IMR-90 (cell line): ENCODE results near the gene HOXB2. TPM values are rescaled to one million over a fixed set of nuclear protein-coding genes. Genes with fewer than 3 reads are reported as not detected.

Source experiments
- ATAC-seq: fragments of 200-7000 bp; cut with Tn5 transposase; 2 replicates; pipeline ENCODE4 v1.9.1; 2020; ENCODE audit warnings: low read depth, mild to moderate bottlenecking, moderate library complexity
- BruUV-seq: library from RNA; stranded (reverse); fragments of 400-500 nt; replicated peaks from 2 replicates; lab custom pipeline; 2021; lab: Mats Ljungman, UMichigan
- CTCF ChIA-PET: fragments of 300-600 bp; formaldehyde crosslinking; extraction: SDS; loops from one replicate; lab custom pipeline; 2021; ENCODE audit warnings: antibody characterized with exemption; lab: Yijun Ruan, JAX
- POLR2A ChIA-PET: fragments of 300-600 bp; sonication (Branson Sonifier 250); formaldehyde crosslinking; loops from one replicate; lab custom pipeline; 2022; ENCODE audit warnings: antibody characterized with exemption; ENCODE audit not compliant: unreplicated experiment; lab: Charles Lee
- DNase-seq: peaks from one replicate; pipeline ENCODE4 v3.0.0; 2013
- H2AFZ ChIP-seq: replicated peaks from 2 replicates; pipeline ENCODE3; 2013; ENCODE audit warnings: low read length, mild to moderate bottlenecking; ENCODE audit not compliant: poor library complexity
- H2AK5ac ChIP-seq: 2 replicates; pipeline ENCODE4 v1.6.1; 2013; ENCODE audit warnings: low read depth, low read length, inconsistent platforms
- H2AK9ac ChIP-seq: replicated peaks from 2 replicates; pipeline ENCODE3; 2013; ENCODE audit warnings: mild to moderate bottlenecking, low read depth, low read length, moderate library complexity; ENCODE audit not compliant: poor library complexity
- H2BK120ac ChIP-seq: 2 replicates; pipeline ENCODE4 v1.6.1; 2013; ENCODE audit warnings: low read depth, low read length, inconsistent platforms
- H2BK15ac ChIP-seq: 3 replicates; pipeline ENCODE4 v1.6.1; 2013; ENCODE audit warnings: low read depth, low read length, inconsistent platforms
- H2BK20ac ChIP-seq: 2 replicates; pipeline ENCODE4 v1.6.1; 2013; ENCODE audit warnings: low read depth, mild to moderate bottlenecking, inconsistent platforms, low read length, moderate library complexity
- H2BK5ac ChIP-seq: 2 replicates; pipeline ENCODE4 v1.6.1; 2013; ENCODE audit warnings: mild to moderate bottlenecking, low read depth, low read length, inconsistent platforms; ENCODE audit not compliant: poor library complexity, severe bottlenecking
- H3K14ac ChIP-seq: replicated peaks from 2 replicates; pipeline ENCODE4 v1.6.1; 2013; ENCODE audit warnings: low read depth, low read length, inconsistent platforms
- H3K18ac ChIP-seq: 2 replicates; pipeline ENCODE4 v1.6.1; 2013; ENCODE audit warnings: low read depth, low read length, control low read depth
- H3K23ac ChIP-seq: 2 replicates; pipeline ENCODE4 v1.6.1; 2013; ENCODE audit warnings: low read depth, low read length, inconsistent platforms
- H3K27ac ChIP-seq: 2 replicates; pipeline ENCODE4 v1.5.1; 2013; ENCODE audit warnings: mild to moderate bottlenecking, control low read depth, low read length; ENCODE audit not compliant: insufficient read depth
- H3K27me3 ChIP-seq: 2 replicates; pipeline ENCODE4 v1.6.1; 2013; ENCODE audit warnings: low read length; ENCODE audit not compliant: control insufficient read depth, insufficient read depth
- H3K36me3 ChIP-seq: 2 replicates; pipeline ENCODE4 v1.6.1; 2013; ENCODE audit warnings: low read length, mixed read lengths; ENCODE audit not compliant: control insufficient read depth, insufficient read depth
- H3K4ac ChIP-seq: 2 replicates; pipeline ENCODE4 v1.6.1; 2013; ENCODE audit warnings: low read depth, low read length, inconsistent platforms
- H3K4me1 ChIP-seq: 2 replicates; pipeline ENCODE4 v1.6.1; 2013; ENCODE audit warnings: low read length, mixed read lengths; ENCODE audit not compliant: control insufficient read depth, insufficient read depth
- H3K4me2 ChIP-seq: 2 replicates; pipeline ENCODE4 v1.6.1; 2013; ENCODE audit warnings: low read depth, mild to moderate bottlenecking, control low read depth, low read length, moderate library complexity
- H3K4me3 ChIP-seq: 2 replicates; pipeline ENCODE4 v1.5.1; 2013; ENCODE audit warnings: low read depth, mild to moderate bottlenecking, control low read depth, low read length, moderate library complexity; ENCODE audit not compliant: insufficient read depth
- H3K56ac ChIP-seq: 2 replicates; pipeline ENCODE4 v1.6.1; 2013; ENCODE audit warnings: low read length, inconsistent platforms; ENCODE audit not compliant: insufficient read depth; ENCODE audit errors: extremely low read depth
- H3K79me1 ChIP-seq, 2 experiments: 2 replicates each; pipeline ENCODE4 v1.6.1; 2013; ENCODE audit warnings: low read length in 2 of 2, inconsistent platforms in 1 of 2, low read depth in 1 of 2
- H3K9ac ChIP-seq: 2 replicates; pipeline ENCODE4 v1.6.1; 2013; ENCODE audit warnings: low read depth, low read length, control low read depth
- H3K9me1 ChIP-seq: 2 replicates; pipeline ENCODE4 v1.6.1; 2013; ENCODE audit warnings: low read length, inconsistent platforms; ENCODE audit not compliant: insufficient read depth
- H3K9me3 ChIP-seq: 2 replicates; pipeline ENCODE4 v1.6.1; 2013; ENCODE audit warnings: low read length; ENCODE audit not compliant: control insufficient read depth, insufficient read depth
- H4K20me1 ChIP-seq: 2 replicates; pipeline ENCODE4 v1.6.1; 2013; ENCODE audit warnings: low read length, inconsistent platforms; ENCODE audit not compliant: insufficient read depth
- H4K5ac ChIP-seq: 2 replicates; pipeline ENCODE4 v1.6.1; 2013; ENCODE audit warnings: mild to moderate bottlenecking, low read depth, low read length, control low read depth
- H4K8ac ChIP-seq, 2 experiments: 2 replicates each; pipeline ENCODE4 v1.6.1; 2013; ENCODE audit warnings: low read depth in 2 of 2, low read length in 2 of 2, control low read depth in 1 of 2, inconsistent platforms in 1 of 2
- H4K91ac ChIP-seq: 2 replicates; pipeline ENCODE4 v1.6.1; 2013; ENCODE audit warnings: low read depth, low read length, inconsistent platforms; ENCODE audit not compliant: insufficient read depth
- BHLHE40 ChIP-seq: fragments of 150-350 bp; IDR thresholded peaks from 2 replicates; pipeline ENCODE4 v1.6.1; 2016; ENCODE audit warnings: mild to moderate bottlenecking, low read depth, low read length
- CHD1 ChIP-seq: IDR thresholded peaks from 2 replicates; pipeline ENCODE4 v1.6.1; 2012; ENCODE audit warnings: low read depth, low read length, improper control_type of control experiment
- FOS ChIP-seq: fragments of 150-350 bp; IDR thresholded peaks from 2 replicates; pipeline ENCODE4 v1.6.1; 2016; ENCODE audit warnings: low read depth, low read length
- MAFK ChIP-seq: IDR thresholded peaks from 2 replicates; pipeline ENCODE4 v1.6.1; 2012; ENCODE audit warnings: low read depth, low read length, improper control_type of control experiment
- MAZ ChIP-seq: IDR thresholded peaks from 2 replicates; pipeline ENCODE4 v1.6.1; 2012; ENCODE audit warnings: low read depth, mild to moderate bottlenecking, low read length, improper control_type of control experiment, moderate library complexity, borderline replicate concordance
- MXI1 ChIP-seq: IDR thresholded peaks from 2 replicates; pipeline ENCODE4 v1.6.1; 2012; ENCODE audit warnings: low read depth, mild to moderate bottlenecking, low read length, moderate library complexity, borderline replicate concordance
- NFE2L2 ChIP-seq: fragments of 150-350 bp; IDR thresholded peaks from 2 replicates; pipeline ENCODE4 v1.6.1; 2016; ENCODE audit warnings: low read depth, mild to moderate bottlenecking, low read length
- POLR2A ChIP-seq: IDR thresholded peaks from 2 replicates; pipeline ENCODE4 v1.6.1; 2012; ENCODE audit warnings: mild to moderate bottlenecking, low read depth, low read length
- RAD21 ChIP-seq: IDR thresholded peaks from 2 replicates; pipeline ENCODE4 v1.6.1; 2012; ENCODE audit warnings: low read length, improper control_type of control experiment
- RCOR1 ChIP-seq: IDR thresholded peaks from 2 replicates; pipeline ENCODE4 v1.6.1; 2012; ENCODE audit warnings: mild to moderate bottlenecking, low read length, improper control_type of control experiment; ENCODE audit not compliant: insufficient replicate concordance
- SMC3 ChIP-seq: fragments of 150-350 bp; IDR thresholded peaks from 2 replicates; pipeline ENCODE4 v1.6.1; 2016; ENCODE audit warnings: low read depth, mild to moderate bottlenecking, antibody characterized with exemption, low read length, moderate library complexity
- WGBS, 2 experiments: methylation state at CpG; one replicate each; pipeline versions ENCODE4 v1.1.5 to v1.1.7; 2013; ENCODE audit warnings: missing lambda C conversion rate in 2 of 2; ENCODE audit not compliant: insufficient read length in 1 of 2; ENCODE audit errors: extremely low coverage in 2 of 2; 5-methylcytosine and 5-hydroxymethylcytosine counted together
- dilution Hi-C: fragments of 300-500 bp; cut with HindIII; formaldehyde crosslinking; loops from one replicate; pipeline ENCODE4 v1.14.3; 2018; ENCODE audit warnings: low sequenced_read_pairs; ENCODE audit not compliant: unreplicated experiment
- in situ Hi-C: fragments of 300-500 bp; cut with MboI; formaldehyde crosslinking; loops from 3 replicates; pipeline ENCODE4 v1.14.3; 2019; ENCODE audit warnings: low sequenced_read_pairs, inconsistent platforms, mixed read lengths
- intact Hi-C: fragments of 100-400 bp; cut with micrococcal nuclease; formaldehyde crosslinking; loops from 2 replicates; pipeline ENCODE4 v1.10.0; 2022
- polyA plus RNA-seq, 3 experiments: library from polyadenylated mRNA; depleted of rRNA; stranded (reverse); fragments of >200 nt; gene quantifications; 2 replicates each; pipeline ENCODE4 v1.2.3, GENCODE V29; 2012; ENCODE audit warnings: low replicate concordance in 1 of 3
- total RNA-seq: library from RNA; depleted of rRNA; stranded (reverse); fragments of >200 nt; gene quantifications from 2 replicates; pipeline ENCODE4 v1.2.3, GENCODE V29; 2012
- TF ChIP-seq, protein P1 (sequence below): fragments of 150-350 bp; IDR thresholded peaks from 2 replicates; pipeline ENCODE4 v1.6.1; 2017; ENCODE audit warnings: mild to moderate bottlenecking, antibody characterized with exemption, low read length, low read depth
- TF ChIP-seq, protein P2 (sequence below): conservative IDR thresholded peaks from 2 replicates; pipeline ENCODE4 v1.5.1; 2012; ENCODE audit warnings: mild to moderate bottlenecking, low read depth, low read length, improper control_type of control experiment

Gene HOXB2
- total and polyA plus RNA-seq, 2 of the 4 experiments (the other 2 are of a cell fraction), result 2.7 to 29.9 TPM

DNA sequence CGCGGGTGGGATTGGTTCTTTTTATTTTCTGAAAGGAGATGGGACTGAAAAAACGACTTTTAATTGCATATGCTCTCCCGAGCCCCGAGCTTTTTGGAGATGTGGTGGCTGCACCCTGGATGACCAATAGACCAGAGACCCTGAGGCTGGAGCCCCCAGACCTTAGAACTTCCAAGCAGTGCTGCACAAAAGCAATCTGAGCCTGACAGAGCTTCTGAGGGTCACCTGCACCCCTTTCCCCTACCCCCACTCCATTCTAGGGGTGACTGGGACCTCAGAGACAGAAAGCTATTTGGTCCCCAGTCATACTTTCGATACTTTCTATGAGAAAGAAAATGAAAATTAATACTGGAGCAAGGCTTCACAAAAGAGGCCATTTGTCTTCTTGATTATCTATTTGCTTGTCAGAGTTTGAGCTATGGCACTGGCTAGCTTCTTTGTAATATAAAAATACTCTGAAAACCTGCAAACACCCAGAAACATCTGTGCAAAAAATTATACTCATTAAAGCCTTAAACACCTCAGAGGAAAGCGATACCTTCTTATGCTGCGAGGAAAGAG, 29.7 kb upstream of the HOXB2 start:
- CTCF ChIA-PET, result interaction anchor here (1.0 kb wide), 1 partner anchor 44 kb away, joined by 3 read pairs; no protein-coding TSS in a partner anchor
- Histone ChIP-seq H2BK5ac (peak overlapping the region; percentile 99), H3K56ac (peak overlapping the region; percentile 91), H3K4me1 (peaks cover 23% of the 10 kb centered on the region), H4K20me1 (peaks cover 5% of the 10 kb centered on the region), H4K91ac (peak overlapping the region; percentile 65), H2AK9ac (peak overlapping the region; percentile 68), H3K4me2 (peak overlapping the region; percentile 96), H3K9ac (peak overlapping the region; percentile 96), H3K14ac (peak overlapping the region; percentile 100), H2BK120ac (peak overlapping the region; percentile 93), H3K36me3 (peaks cover 56% of the 10 kb centered on the region), H2BK15ac (no peak overlapping the region; the same call in 2 of the 3 replicates), H3K79me1 (no peaks in the 10 kb centered on the region), H3K23ac (peak overlapping the region; percentile 99), H2BK20ac (peak overlapping the region; percentile 29; the same call in 1 of the 2 replicates), H2AFZ (no peak overlapping the region), H3K9me1 (no peaks in the 10 kb centered on the region), H4K5ac (peak overlapping the region; percentile 71), H3K4me3 (peak overlapping the region; percentile 31), H4K8ac (peak overlapping the region; percentile 77 to 78), H2AK5ac (peak overlapping the region; percentile 40; the same call in 1 of the 2 replicates), H3K18ac (peak overlapping the region; percentile 59), H3K27ac (peak overlapping the region; percentile 98), H3K27me3 (no peaks in the 10 kb centered on the region), H3K9me3 (no peaks in the 10 kb centered on the region), H3K4ac (peak overlapping the region; percentile 73)
- POLR2A ChIA-PET, result interaction anchor here (1.1 to 1.3 kb wide), 2 partner anchors 15 to 91 kb away, joined by 3 read pairs; no protein-coding TSS in a partner anchor
- dilution Hi-C loops, result no loop called here
- intact Hi-C loops, result loop anchor here (2.0 kb wide), 1 partner anchor 20 kb away; no protein-coding TSS in a partner anchor
- 0% methylated on average over 1 of the region's 8 CpGs; no CpG with 5 or more reads in 1 of the 2 experiments for WGBS, 2 experiments
- no peak for TF ChIP-seq NFE2L2
- no peak for TF ChIP-seq POLR2A
- TF ChIP-seq FOS, result no peak
- no peak for TF ChIP-seq MAFK
- TF ChIP-seq MXI1, result no peak
- TF ChIP-seq CHD1, result no peak
- no peak for TF ChIP-seq RAD21
- TF ChIP-seq SMC3, result no peak
- TF ChIP-seq, protein P1, sequence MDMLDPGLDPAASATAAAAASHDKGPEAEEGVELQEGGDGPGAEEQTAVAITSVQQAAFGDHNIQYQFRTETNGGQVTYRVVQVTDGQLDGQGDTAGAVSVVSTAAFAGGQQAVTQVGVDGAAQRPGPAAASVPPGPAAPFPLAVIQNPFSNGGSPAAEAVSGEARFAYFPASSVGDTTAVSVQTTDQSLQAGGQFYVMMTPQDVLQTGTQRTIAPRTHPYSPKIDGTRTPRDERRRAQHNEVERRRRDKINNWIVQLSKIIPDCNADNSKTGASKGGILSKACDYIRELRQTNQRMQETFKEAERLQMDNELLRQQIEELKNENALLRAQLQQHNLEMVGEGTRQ, result no peak
- TF ChIP-seq BHLHE40, result no peak
- TF ChIP-seq MAZ, result no peak
- no peak for TF ChIP-seq RCOR1
- TF ChIP-seq, protein P2, sequence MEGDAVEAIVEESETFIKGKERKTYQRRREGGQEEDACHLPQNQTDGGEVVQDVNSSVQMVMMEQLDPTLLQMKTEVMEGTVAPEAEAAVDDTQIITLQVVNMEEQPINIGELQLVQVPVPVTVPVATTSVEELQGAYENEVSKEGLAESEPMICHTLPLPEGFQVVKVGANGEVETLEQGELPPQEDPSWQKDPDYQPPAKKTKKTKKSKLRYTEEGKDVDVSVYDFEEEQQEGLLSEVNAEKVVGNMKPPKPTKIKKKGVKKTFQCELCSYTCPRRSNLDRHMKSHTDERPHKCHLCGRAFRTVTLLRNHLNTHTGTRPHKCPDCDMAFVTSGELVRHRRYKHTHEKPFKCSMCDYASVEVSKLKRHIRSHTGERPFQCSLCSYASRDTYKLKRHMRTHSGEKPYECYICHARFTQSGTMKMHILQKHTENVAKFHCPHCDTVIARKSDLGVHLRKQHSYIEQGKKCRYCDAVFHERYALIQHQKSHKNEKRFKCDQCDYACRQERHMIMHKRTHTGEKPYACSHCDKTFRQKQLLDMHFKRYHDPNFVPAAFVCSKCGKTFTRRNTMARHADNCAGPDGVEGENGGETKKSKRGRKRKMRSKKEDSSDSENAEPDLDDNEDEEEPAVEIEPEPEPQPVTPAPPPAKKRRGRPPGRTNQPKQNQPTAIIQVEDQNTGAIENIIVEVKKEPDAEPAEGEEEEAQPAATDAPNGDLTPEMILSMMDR, result no peak
- in situ Hi-C loops, result no loop called here
- BruUV-seq, result no TSS peak
- DNase-seq, result no peak
- ATAC-seq, result no peak
